T-helper 1 cell treated with Interleukin-12 subunit alpha and Interleukin-12 subunit beta and Interleukin-4 antibody, amounts not matched to agents 30 ng/mL and 1 ng/mL, for 36 hours (primary cell): ENCODE results near the gene BBS2. TPM values are rescaled to one million over a fixed set of nuclear protein-coding genes. Genes with fewer than 3 reads are reported as not detected.

ENCODE experiments used
- intact Hi-C: fragments of 100-400 bp; cut with micrococcal nuclease; formaldehyde crosslinking; loops from one replicate; pipeline ENCODE4 v1.15.1; 2024
- total RNA-seq: library from RNA; stranded (reverse); gene quantifications from 2 replicates; pipeline ENCODE4 v1.2.3, GENCODE V29; 2022

The BBS2 gene
- 12.1 and 15.9 TPM in 2 replicates for total RNA-seq

- intact Hi-C loops, result loop anchor here (1.0 to 2.0 kb wide), 3 partner anchors 68 to 183 kb away; partner anchors contain the start of genes MT1X, NUDT21 and OGFOD1
These were observed at the start of gene BBS2 for GRCh38 chr16:56519459-56520250. TSS of gene BBS2 (minus strand) at chr16:56520024. CDS start at chr16:56519862, 162 bp downstream.

- intact Hi-C loops, result no loop called here
These were observed 45.1 kb upstream of the BBS2 start, which contains the start of gene MT4 for GRCh38 chr16:56564793-56565477. TSS of gene MT4 (plus strand) at chr16:56565073. CDS start at chr16:56565129, 56 bp downstream.

GRCh38 chr16:56561126-56561525 is 41.3 kb upstream of the BBS2 start:
- intact Hi-C loops, result no loop called here

GRCh38 chr16:56560447-56560846 is 40.6 kb upstream of the BBS2 start:
- intact Hi-C loops, result no loop called here

GRCh38 chr16:56559109-56559508 is 39.3 kb upstream of the BBS2 start:
- intact Hi-C loops, result no loop called here

- intact Hi-C loops, result no loop called here
These were observed 38.4 kb upstream of the BBS2 start for GRCh38 chr16:56558024-56558747.

- intact Hi-C loops, result no loop called here
These were observed 34.6 kb upstream of the BBS2 start for GRCh38 chr16:56554441-56554840.

- intact Hi-C loops, result no loop called here
These were observed 32.2 kb upstream of the BBS2 start for GRCh38 chr16:56551796-56552738.

GRCh38 chr16:56549744-56550385 is 30.0 kb upstream of the BBS2 start:
- intact Hi-C loops, result no loop called here

GRCh38 chr16:56549161-56549560 is 29.3 kb upstream of the BBS2 start:
- intact Hi-C loops, result no loop called here

GRCh38 chr16:56547949-56548567 is 28.2 kb upstream of the BBS2 start:
- intact Hi-C loops, result no loop called here

- intact Hi-C loops, result no loop called here
These were observed 27.5 kb upstream of the BBS2 start for GRCh38 chr16:56547120-56547948.

GRCh38 chr16:56542039-56542438 is 22.2 kb upstream of the BBS2 start:
- intact Hi-C loops, result no loop called here

- intact Hi-C loops, result no loop called here
These were observed 19.8 kb upstream of the BBS2 start for GRCh38 chr16:56539656-56540055.

GRCh38 chr16:56538331-56538730 is 18.5 kb upstream of the BBS2 start:
- intact Hi-C loops, result no loop called here

- intact Hi-C loops, result no loop called here
These were observed 15.1 kb upstream of the BBS2 start for GRCh38 chr16:56534847-56535383.

GRCh38 chr16:56532714-56533113 is 12.9 kb upstream of the BBS2 start:
- intact Hi-C loops, result no loop called here

GRCh38 chr16:56530872-56531271 is 11.0 kb upstream of the BBS2 start:
- intact Hi-C loops, result no loop called here

- intact Hi-C loops, result no loop called here
These were observed 5.4 kb upstream of the BBS2 start for GRCh38 chr16:56525236-56525635.
